Left cardiac atrium (tissue), 4 donors: ENCODE results near the gene RHOH. TPM values are rescaled to one million over a fixed set of nuclear protein-coding genes. Genes with fewer than 3 reads are reported as not detected.

Source experiments
- ATAC-seq, 2 donors: fragments of 200-7000 bp; cut with Tn5 transposase; one replicate each; pipeline ENCODE4 v1.9.1; 2020; ENCODE audit warnings: mild to moderate bottlenecking in 2 of 2, moderate library complexity in 2 of 2
- DNase-seq: peaks from one replicate; pipeline ENCODE4 v3.0.0-alpha.2; 2020
- intact Hi-C, 2 donors: fragments of 100-400 bp; cut with DNase I; formaldehyde crosslinking; loops; one replicate each; pipeline versions ENCODE4 v1.14.1 to v1.15.1; 2022 to 2023
- total RNA-seq, 2 donors: library from RNA; stranded (reverse); fragmentation: NEBNext Ultra II Directional; extraction: Animal tissue kit (Norgen Biotek cat#: 25700); gene quantifications; one replicate each; pipeline ENCODE4 v1.2.1, GENCODE V29; 2021
- donor health status: DM: no; HTN: yes; CAD: no.
- donor health status: DM: no; HTN: yes; CAD: no; lungs with severe emphysema.
- donor health status: DM: yes; HTN: yes; CAD: no.
- donor health status: Dilated cardiomyopathy.

Gene RHOH
- total RNA-seq, 2 donors from 2014 or later: 0.68 to 1.8 TPM

DNA sequence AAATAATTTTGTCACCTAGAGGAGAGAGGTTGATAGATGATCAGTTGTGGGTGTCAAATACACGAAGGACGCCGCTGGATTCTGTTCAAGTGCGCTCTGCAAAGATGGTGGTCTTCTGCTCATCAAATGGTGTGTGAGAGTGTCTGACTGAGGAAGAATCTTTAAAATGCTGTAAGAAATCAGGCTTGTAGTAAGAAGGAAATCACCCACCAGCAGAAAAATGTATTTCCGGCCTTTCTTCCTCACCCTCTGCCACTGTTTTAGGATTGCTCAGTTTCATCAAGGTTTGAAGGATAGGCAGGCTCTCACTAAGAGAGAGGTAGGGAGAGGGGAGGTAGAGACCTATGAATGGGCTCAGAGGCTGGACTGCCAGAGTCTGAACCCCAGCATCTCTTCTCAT lies 28.7 kb downstream of the RHOH start:
- DNase-seq (no peak), ATAC-seq (no peak)
- intact Hi-C loops: no loop called here

DNA sequence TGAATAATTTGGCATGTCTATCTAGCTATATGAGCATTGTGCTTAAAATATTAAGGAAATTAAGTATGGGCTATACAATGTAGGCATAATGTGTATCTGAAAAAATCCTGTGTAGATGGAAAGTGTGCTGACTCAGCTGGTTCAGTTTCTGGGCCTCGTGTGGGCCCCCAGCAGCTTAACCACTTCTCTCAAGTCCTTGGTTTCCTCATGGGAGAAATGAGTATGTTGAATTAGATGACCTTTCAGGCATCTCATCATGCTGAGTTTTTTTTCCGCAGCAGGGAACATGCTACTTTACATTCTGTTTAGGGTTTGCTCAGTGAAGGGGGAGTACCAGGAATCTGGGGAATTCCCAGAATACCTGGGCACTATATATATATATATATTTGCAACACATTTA lies 30.5 kb downstream of the RHOH start:
- intact Hi-C loops: no loop called here
- ATAC-seq: no peak
- DNase-seq: no peak

DNA sequence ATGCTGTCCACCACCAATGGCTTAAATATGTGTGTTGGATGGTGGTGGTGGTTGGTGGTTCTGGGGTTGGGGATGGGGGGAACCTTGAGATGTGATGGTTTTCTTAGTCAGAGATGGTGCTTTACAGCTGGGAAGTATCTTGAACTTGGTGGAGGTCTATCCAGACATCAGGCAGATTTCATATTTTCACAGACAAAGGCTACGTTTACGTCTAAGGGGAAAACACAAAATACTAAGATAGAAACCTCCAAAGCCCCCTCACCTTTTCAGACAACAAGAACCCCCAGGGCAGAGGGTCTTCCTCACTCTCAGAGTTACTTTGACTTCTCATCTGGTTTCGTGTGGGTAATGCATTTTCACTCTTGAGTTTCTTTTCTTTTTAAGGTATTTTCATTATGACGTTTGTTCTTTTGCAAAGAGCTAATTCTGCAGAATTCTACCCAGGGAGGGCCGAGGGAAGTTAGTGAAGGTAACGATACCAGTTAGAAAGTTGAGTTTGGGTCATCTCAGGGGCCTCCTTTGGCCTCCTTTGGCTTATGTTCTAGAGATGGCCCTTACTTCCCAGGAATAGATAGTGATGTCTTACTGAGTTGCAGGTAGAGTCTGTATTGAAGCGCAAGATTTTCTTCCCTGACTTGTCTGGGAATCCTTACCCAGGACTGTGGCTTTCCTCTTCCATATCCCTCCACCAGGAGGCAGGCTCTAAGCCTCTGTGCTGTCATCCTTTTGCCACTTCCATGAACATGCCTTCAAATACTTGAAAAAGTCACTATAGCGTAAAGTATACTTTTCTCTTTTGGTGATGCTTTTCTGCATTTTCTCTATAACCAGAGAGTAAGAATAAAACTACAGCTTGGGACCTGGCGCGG lies 31.9 kb downstream of the RHOH start:
- ATAC-seq (no peak), DNase-seq (no peak)
- intact Hi-C loops: no loop called here

DNA sequence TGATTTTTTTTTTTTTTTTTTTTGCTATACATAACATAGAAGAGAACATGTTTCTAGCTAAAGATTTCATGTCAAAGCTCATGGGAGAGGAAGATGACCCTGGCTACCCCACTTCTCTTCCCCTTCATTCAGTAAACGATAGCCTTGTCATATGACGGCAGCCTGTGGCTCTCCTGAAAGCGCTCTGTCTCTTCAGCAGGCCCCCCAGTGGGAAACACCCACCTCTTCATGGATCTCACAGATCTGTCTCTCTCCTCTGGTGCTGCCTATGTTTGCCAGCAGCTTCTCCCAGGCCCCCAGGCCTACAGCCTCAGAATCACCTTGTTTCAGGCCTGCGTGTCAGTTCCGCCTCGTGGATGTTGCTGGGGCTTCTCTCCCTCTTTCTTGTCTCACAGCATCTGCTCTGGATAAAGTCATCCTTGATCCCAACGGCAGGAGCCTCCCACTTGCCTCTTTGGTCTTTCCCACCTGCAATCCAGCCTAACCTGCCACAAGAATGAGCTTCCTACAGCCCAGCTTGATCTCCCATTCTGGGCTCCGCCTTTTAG lies 34.6 kb downstream of the RHOH start:
- intact Hi-C loops: no loop called here
- DNase-seq (no peak), ATAC-seq (no peak)

DNA sequence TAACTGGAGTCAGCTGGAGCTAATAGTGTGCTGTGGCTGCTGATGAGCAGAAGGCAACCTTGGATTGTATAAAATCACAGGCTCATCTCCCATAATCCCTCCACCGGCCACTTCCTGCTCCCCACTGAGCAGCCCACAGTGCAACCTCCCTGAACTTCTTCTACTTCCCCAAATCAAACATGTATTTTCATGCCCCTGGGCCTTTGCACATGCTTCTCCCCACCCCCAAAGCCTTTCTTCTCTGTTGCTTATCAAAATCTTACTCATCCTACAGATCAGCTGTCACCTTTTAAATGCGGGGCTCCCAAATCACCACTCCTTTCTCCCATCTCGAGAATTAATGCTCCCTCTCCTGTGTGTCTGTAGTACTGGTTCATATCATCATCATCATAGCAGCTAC lies 35.8 kb downstream of the RHOH start:
- intact Hi-C loops: no loop called here
- DNase-seq: no peak
- ATAC-seq: no peak

DNA sequence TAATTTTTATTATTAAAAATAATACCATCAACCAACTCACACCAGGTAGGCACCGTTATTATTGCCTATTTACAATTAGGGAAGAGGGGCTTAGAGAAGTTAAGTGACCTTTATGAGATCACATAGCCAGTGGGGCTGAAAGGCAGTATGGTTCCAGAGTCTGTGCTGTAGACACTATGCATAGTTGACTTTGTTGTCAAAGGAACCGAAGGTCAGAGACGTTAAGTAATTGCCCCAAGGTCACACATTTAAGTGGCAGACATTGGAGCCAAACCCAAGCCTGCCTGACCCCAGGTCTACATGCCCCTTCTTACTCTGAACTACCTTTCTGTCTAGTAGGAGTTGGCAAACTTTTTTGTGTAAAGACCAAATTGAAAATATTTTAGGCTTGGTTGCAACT lies 36.4 kb downstream of the RHOH start:
- DNase-seq: no peak
- no peak for ATAC-seq
- intact Hi-C loops: no loop called here

DNA sequence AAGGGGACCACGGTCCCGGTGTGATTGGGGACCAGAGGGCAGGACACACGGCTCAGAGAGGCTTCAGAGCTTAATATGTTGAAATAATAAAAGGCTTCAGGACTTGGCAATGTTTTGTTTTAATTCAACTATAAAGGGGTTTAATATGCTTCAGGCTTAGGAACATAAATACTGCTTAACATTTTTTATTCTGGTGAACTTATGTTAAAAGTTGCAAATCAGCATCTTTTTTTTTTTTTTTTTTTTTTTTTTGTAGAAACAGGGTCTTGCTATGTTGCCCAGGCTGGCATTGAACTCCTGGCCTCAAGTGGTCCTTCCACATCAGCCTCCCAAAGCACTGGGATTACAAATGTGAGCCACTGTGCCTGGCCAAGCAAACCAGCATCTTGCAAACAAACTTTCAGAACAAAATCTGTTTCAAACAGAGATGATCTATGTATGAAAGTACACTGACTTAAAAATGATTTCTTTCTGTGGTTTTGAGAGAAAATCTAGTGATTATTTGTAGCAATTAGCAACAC lies 37.7 kb downstream of the RHOH start:
- intact Hi-C loops: no loop called here
- ATAC-seq (no peak), DNase-seq (no peak)

DNA sequence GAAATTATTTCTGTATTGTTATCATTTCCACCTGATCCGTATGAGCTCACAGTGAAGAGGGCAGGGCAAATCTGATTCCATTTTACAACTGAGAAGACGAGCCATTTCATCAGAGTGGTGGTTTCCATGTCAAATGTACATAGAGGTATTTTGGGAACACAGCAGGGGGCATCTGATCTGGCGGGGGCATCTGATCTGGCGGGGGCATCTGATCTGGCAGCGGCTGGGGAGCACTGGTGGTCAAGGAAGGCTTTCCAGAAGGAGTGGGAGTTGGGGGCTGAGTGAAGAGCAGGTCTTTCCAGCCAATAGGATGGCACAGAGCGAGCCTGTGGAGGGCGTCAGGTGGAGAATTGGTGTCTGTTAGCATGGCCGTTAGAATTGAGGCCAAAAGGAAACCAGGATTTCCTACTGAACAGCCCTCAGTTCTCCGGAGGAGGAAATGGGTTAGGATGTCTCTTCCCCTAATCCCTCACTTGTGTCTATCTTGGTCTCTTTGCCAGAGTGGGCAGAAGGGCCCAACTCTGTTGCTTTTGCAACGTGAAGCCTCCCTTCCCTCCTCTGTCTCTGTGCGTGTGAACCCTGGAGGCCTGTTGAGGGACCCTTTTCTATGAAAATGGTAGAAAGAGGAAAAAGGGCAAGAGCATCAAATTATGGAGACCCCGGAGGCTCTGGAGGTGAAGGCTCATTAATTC lies 41.3 kb downstream of the RHOH start:
- DNase-seq (no peak), ATAC-seq (no peak)
- intact Hi-C loops: no loop called here

DNA sequence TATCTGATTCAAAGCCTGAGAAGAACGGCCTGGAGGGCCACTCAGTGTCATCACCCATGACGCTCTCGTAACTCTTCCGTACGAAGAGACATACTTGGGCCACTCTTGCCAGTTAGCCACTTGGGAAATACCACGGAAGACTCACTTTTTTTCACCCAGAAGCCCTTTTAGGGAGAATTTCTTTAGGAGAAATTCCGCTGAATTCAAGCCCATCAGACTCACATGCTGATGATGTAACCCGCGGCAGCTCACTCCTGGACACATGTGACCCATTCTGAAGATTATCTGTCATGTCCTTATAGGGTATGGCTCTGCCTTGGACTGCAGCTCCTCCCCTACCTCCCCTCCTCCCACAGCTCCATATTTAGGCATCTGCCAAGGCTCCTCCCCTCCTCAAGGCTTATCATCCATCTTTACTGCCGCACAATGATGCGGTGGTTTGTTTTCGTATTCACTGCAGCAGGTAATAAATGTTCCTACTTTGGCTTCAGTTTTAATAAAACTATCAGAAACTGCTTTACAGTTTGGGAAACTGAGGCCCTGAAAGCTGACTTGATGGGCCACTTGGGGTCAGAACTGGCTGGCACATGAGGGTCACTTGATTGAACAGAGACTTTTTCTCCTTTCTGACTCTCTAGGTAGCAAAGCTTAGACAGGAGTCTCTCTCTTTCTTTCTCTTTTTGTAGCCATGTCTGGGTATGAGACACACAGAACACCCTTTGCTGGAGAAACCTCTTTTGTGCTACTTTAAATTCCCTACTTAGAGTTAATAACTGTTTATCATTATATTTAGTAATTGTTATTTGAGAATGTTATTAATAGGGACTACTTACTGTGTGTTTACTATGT lies 42.1 kb downstream of the RHOH start:
- intact Hi-C loops: no loop called here
- ATAC-seq: peak; percentile 60 to 73
- no peak for DNase-seq

DNA sequence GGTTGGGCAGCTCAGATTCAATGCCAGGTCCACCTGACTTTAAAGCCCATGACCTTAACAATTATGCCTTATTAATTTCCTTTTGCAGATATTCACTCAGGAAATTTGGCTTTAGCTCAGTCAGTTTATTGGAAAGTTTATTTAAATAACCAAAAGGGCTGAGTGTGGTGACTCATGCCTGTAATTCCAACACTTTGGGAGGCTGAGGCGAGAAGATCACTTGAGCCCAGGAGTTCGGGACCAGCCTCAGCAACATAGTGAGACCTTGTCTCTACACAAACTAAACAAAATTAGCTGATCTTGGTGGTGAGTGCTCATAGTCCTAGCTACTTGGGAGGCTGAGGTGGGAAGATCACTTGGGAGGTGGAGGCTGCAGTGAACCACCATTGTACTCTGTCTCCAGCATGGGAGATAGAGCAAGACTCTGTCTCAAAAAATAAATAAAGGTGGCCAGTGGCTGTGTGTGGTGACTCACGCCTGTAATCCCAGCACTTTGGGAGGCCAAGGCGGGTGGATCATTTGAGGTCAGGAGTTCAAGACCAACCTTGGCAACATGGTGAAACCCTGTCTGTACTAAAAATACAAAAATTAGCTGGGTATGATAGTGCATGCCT lies 43.3 kb downstream of the RHOH start:
- ATAC-seq (no peak), DNase-seq (no peak)
- intact Hi-C loops: no loop called here

DNA sequence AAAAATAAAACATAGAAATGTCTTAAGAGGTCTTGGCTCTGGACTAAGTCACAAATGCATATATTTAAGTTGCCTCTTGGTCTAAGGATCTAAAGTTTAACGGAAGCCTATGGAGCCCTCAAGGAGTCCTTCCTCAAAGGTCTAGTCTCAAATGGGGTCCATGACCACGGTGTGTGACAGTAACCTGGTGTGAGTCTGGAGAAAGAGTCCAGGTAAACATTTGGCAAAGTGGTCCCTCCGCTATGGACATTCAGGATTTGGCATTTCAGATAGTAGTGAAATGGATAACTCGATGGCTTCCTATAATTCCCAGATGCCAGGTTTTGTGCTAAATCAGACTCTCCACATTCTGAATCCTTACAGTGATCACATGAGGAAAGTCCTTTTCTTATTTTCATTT lies 44.2 kb downstream of the RHOH start:
- intact Hi-C loops: no loop called here
- DNase-seq (no peak), ATAC-seq (no peak)

DNA sequence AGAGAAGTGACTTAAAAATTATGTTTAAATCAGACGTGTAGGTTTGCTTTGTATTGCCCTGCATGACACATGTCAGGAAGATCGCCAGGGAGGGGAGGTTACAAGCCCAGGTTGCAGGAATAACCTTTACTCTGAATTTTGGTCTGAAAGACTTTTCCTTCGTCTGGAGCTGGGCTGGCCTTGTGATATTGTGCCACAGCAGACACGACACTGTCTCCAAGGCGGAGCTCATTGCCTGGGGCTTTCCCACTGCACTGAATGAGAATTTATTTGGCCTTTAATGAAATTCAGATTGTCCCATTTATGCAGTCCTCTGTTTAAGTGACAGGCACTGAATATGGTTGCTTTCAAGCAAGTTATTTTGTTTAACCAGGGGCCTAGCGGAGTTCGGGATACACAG lies 45.1 kb downstream of the RHOH start:
- no peak for ATAC-seq
- intact Hi-C loops: no loop called here
- no peak for DNase-seq

DNA sequence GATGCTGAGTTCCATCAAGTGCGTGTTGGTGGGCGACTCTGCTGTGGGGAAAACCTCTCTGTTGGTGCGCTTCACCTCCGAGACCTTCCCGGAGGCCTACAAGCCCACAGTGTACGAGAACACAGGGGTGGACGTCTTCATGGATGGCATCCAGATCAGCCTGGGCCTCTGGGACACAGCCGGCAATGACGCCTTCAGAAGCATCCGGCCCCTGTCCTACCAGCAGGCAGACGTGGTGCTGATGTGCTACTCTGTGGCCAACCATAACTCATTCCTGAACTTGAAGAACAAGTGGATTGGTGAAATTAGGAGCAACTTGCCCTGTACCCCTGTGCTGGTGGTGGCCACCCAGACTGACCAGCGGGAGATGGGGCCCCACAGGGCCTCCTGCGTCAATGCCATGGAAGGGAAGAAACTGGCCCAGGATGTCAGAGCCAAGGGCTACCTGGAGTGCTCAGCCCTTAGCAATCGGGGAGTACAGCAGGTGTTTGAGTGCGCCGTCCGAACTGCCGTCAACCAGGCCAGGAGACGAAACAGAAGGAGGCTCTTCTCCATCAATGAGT lies 46.6 kb downstream of the RHOH start:
- no peak for DNase-seq
- no peak for ATAC-seq
- intact Hi-C loops: no loop called here

DNA sequence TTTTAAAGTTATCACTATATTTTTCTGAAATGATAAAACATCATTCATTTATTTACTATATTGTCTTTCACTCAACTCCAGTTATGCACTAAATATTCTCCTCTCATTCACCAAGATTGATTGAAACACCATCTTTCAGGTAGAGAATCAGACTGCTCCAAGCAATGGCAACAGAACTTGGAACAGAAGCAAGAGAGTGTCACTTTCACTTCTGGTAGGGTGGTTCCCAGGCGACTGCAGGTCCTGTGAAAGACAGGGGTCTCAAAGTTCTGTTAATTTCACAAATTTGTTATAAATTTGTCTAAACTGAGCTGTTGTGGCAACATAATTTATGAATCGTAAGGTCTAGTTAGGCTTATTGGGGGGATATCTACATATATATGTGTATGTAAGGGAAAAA lies 47.8 kb downstream of the RHOH start:
- DNase-seq (no peak), ATAC-seq (no peak)
- intact Hi-C loops: no loop called here

DNA sequence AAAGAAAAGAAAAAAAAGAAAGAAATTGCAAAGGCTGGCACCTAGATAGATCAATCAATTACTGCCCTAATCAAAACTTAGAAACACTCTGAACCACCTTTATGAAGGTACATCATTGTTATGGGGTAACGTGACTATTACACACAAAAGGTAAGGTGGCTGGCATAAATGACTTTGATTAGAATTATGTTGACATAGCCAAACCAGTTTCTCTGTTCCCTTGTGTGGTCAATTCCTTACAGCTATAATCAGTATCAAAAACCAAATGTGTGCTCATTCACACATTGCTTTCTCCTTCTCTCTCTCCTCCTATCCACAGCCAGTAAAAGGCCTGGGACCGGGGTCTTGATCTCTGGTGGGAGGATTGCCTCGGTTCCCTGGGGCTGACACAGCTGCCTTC lies 48.7 kb downstream of the RHOH start:
- ATAC-seq (no peak), DNase-seq (no peak)
- intact Hi-C loops: no loop called here

DNA sequence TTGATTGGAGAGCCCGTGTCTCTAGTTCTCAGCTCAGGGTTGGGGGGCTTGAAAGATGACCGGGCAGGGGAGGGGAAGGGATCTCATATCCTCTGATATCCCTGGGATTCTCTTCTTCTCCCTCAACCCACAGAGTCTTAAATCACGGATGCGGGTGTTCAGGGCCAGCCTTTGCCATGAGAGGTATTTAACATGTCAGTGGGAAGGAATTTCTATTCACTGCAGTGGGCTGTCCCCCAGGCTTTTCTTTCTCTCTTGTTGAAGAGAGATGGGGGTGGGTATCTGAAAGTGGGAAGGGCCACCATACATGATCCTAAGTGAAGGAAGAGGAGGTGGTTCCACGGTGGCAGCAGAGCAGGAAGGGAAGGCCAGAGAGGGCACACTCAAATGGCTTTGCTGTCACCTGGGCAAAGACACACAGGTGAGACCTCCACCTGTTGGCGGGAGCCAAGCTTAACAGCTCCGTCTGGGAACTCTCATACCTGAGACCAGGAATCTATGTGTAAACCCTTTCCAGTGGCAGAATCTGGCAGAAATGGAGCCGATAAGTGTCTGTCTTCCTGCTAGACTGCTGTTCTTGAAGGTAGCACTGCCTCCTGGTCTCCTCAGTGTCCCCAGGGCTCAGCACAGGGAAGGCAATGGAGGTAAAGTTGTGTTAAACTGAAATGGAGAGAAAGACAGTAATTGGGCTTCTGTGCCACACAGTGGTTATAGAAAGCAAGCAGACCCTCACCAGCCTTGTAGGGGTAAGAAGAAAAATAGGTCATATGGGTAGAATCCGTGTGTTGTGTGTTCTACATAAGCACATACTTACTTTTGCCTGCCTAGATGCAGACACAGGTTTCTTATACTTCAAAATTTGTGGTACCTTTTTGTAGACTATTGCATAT lies 49.4 kb downstream of the RHOH start:
- ATAC-seq (no peak), DNase-seq (no peak)
- intact Hi-C loops: no loop called here

DNA sequence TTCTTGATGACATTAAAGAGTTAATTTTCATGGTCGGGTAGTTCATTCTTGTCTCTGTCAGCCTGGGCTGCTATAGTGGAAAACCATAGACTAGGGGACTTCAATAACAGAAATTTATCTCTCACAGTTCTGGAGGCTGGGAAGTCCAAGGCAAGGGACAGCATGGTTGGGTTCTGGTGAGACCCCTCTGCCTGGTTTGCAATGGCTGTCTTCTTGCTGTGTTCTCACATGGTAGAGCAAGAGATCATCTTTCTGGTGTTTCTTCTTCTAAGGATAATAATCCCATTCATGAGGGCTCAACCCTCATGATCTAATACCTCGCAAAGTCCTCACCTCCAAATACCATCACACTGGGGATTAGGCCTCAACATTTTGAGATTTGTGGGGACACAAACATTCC lies 50.1 kb downstream of the RHOH start:
- ATAC-seq: no peak
- intact Hi-C loops: no loop called here

DNA sequence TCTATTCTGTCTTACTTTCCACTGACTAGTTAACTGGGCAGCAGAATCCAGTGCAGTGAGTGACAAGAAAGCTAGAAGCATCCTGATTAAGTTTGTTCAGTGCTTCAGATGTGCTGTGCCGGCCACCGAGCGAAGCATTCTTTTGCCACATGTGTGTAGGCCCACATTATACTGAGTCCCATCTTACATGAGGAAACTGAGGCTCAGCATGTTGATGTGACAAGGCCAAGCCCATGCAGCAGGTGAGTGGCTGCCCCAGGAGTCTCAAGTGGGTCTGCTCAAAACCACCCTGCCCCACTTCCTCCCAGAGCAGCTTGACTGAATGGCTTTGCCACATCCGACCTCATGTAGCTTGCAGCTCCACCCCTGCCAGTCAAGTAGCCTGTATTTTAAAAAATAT lies 50.5 kb downstream of the RHOH start:
- DNase-seq (no peak), ATAC-seq (no peak)
- intact Hi-C loops: no loop called here

More for the DNA sequence above, 50.1 kb downstream of the RHOH start:
- no peak for DNase-seq
